GM19372 (cell line): Measurements from ENCODE around the gene CLDN15.

Experiments
- ATAC-seq: cut with Tn5 transposase; IDR thresholded peaks from one replicate; pipeline ENCODE4 v1.9.1; 2021; ENCODE audit warnings: mild to moderate bottlenecking, low read depth, moderate library complexity; ENCODE audit not compliant: unreplicated experiment

Gene CLDN15

DNA sequence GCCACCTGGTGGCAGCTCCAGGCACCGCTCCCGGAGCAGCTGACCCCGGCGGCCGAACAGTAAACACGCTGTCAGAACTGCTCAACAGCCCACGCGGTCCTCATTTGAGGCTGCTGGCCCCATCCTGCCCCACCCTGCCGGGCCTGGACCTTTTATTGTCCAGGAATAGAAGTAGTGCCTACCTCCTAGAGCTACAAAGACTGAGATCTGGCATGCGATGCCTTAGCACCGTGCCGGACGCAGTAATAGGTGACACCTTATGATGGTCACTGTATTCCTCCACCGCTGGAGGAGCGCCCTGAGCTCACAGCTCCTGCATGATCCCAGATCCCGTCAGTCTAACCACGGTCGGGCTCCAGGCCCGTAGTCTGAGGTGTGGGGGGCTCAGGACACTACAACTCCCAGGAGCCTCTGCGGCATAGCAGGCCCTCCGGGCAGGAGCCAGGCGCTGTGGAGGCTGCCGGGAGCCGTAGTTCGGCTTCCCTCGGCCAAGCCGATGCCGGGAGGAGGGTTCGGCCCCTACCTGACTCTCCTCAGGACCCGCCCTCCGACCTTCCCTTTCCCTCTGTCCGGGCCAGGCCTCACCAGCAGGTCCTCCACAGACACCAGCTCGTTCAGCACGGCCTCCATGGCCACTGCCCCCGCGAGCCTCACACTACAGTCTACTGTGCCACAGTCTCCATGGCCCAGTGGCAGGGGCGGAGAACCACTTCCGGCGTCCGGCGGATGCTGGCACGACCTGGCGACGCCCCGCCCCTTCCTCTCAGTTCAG, 7.0 kb upstream of the CLDN15 start, which contains the start of gene FIS1:
Gene FIS1 (minus strand): TSS at position 707 of the 772 bp plus-strand sequence. CDS start 77 bp downstream, at position 630.
- peak; percentile 90 for ATAC-seq

DNA sequence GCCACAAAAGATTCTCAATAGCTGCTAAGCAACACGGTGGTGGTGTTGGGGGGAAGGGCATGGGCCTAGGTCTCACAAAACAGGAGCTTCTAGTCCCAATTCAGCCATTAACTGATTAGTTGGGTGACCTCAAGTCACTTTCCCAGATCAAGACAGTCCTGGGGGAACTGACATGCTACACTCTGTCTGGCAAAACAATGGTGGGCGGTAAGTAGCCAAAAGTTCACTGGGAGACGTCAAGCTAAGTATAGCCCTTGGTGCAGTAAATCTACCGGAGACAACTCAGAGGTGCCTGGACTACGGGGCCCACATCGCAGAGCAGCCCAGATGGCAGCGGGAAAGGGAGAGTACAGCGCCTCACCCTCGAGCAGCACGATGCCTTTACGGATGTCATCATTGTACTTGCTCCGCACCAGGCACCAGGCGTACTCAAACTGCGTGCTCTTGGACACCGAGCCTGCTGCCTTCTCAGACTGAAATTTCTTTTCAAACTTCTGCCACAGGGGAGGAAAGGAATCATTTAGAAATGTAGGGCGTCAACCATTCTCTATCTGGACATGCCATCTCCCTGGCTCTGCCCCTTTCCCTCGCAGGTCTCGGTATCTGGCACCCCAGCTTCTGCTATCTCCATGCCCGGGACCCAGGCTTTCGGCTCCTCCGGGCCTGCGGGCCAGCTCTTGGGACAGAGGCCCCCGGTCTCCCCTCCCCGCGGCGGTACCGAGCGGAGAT, 6.2 kb upstream of the CLDN15 start:
- no peak for ATAC-seq

DNA sequence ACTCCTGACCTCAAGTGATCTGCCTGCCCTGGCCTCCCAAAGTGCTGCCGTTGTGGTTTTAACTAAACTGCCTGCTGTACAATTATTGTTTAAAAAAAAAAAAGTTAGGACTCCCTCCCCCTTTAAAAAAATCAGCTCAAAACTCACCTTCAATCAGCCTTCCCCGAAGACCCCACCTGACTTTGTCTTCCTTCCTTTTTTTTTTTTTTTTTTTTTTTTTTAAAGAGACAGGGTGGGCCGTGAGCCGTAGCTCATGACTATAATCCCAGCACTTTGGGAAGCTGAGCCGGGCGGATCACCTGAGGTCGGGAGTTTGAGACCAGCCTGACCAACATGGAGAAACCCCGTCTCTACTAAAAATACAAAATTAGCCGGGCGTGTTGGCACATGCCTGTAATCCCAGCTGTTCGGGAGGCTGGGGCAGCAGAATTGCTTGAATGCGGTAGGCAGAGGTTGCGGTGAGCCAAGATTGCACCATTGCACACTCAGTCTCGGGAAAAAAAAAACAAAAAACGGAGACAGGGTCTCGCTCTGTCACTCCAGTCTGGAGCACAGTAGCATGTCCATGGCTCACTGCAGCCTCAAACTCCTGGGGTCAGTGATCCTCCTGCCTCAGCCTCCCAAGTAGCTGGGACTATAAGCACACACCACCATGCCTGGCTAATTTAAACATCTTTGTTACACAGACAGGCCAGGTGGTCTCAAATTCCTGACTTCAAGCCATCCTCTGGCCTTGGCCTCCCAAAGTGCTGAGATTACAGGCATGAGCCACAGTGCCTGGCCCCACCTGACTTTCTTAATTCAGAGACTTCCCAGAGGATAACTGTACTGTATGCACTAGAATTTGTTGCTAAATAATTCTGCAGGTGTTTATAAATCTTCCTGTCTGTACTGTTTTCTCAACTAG, 4.1 kb upstream of the CLDN15 start:
- ATAC-seq = no peak

DNA sequence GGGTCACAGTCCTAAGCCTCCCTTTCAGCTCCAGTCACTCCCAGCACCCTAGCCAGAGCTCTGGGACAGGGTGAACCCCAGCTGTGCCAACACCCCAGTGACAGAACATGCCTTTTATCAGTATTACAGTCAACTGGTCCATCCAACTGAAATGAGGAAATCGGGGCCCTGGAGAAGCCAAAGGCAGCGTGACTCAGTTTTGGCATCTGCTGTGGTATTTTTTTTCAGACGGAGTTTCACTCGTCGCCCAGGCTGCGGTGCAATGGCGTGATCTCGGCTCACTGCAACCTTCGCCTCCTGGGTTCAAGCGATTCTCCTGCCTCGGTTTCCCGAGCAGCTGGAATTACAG, 3.4 kb upstream of the CLDN15 start:
- no peak for ATAC-seq

DNA sequence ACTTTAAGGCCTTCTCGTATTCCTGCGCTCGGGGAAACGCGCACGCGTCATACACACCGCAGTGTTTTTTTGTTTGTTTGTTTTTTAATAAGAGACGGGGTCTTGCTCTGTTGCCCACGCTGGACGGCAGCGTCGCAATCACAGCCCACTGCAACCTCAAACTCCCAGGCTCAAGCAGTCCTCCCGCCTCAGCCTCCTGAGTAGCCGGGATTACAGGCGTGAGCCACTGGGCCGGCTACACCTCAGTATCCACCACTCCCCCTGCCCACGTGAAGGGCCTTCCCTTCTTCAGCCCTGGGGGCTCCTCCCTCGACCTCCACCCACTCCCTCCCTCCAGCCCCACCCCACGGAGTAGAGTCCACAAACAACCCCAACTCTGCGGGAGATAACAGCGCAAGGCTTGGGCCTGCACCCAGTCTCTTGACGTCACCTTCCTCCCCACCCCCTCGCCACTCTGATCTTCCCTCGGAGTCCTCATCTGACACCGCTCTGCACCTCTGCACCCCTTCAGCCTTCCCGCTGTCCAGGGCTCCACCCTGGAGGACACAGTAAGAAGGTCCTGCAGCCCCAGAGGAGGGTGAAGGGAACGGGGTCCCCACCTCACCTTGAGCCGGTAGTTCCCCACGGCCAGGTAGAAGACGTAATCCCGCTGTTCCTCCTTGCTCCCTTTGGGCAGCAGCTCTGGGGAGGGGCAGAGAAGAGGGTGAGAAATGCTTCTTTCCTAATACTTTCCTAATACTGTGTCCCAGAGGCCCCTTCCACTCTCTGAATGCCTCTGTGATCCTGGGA, 2.8 kb upstream of the CLDN15 start:
- ATAC-seq = no peak

DNA sequence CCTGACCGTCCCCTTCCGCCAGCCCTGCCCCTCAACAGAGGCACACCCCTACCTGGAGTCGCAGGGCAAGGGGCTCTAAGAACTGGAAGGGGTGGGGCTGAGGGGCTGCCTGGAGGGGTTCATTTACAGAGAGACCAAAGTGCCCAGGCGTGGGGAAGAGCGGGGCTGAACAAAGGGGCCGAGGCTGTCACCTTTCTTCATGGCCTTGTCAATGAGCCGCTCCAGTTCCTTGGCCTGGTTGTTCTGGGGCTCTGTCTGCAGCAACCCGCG, 2.3 kb upstream of the CLDN15 start:
- ATAC-seq = no peak

DNA sequence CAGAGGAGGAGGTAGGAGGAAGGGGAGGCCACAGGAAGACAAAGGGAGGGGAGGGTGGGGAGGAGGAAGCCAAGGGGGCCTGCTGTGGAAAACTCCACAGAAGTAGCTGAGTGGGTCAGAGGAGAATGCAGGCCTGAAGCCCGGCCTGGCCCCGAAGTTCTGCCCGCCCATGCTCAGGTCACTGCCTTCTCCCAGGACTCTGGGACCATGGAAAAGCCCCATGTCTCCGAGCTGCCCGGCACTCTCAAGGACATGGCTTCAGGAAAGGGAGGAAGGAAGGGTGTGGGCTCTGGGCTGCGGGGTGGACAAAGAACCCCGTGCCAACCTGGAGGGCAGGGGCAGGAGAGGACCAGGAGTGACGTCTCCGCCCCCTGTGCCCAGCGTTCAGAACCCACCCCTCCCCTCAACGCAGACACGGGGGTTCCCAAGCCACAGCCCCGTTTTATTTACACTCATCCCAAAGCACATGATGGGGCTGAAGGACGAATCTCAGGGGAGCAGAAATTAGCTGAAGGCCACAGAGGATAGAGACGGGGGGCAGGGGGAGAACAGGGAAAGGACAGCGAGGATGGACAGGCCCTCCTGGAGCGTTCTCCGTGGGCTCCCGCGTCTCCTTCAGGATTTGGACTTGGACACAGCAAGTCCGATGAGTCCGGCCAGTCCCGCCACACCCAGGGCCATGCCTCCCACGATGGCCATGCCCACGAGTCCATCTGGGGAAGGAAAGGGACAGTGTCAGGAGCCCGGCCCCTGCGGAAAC, 1.8 kb upstream of the CLDN15 start:
- no peak for ATAC-seq

DNA sequence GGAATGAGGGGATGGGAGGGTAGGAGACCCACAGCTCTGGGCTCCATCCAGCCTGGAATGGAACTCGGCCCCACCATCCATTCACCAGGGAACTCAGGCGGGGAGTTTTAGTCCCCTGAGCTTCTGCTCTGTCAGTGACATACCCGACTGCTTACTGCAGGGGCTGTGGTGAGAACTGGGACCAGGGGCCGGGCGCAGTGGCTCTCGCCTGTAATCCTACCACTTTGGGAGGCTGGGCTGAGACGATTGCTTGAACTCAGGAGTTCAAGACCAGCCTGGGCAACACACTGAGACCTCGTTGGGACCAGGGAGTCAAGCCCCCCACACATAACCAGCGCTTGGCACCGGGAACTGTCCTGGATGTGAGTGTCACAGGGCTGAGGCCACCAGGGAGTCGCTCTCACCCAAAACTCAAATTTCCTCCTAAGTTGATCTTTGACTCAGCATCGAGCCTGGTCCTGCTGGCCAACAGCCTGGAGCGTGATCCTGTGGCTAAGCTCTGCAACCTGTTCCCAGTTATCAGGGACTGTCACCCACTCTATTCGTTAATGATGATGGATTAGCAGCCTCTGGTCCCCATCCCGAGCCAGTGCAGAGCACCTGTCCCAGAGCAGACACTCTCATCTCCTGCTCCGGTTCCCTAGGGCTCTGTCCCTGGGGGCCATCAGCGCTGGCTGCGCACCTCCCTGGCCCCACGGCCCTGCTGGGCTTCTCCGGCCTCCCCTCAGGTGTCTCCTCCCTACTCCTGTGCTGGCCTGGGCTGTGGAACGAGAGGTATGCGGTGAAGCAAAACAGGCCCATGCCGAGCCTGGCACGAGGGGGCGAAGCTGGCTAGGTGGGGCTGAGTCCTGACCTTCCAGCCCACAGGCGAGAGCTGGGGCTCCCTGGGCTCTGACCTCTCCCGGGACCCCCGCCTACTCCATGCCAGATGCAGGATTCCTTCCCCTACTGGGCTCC, 902 bp upstream of the CLDN15 start:
- no peak for ATAC-seq

DNA sequence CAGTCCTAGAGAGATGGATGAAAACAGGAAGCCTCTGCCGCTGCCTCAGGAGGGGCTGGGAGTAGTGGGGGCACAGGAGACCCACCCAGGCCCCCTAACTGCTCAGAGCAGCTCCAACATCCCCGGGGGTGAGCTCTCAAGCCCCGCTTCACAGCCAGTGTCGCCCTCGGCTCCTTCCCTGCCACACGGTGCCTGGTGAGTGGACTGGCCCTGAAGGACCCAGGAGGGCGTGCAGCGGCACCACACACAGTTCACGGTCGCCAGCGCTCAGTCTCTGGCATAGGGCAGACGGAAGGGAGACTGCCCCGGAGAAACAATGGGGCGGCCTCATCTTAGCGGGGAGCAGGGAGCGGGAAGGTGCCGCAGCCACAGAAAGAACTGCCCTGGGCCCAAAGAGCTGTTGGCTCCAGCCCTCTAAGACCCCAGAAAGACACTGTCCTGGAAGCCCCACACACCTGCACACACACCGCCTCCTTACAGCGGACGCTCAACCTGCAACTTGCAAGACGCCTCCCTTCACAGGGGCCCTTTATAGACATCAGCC, 1.2 kb downstream of the CLDN15 start:
- ATAC-seq = no peak

DNA sequence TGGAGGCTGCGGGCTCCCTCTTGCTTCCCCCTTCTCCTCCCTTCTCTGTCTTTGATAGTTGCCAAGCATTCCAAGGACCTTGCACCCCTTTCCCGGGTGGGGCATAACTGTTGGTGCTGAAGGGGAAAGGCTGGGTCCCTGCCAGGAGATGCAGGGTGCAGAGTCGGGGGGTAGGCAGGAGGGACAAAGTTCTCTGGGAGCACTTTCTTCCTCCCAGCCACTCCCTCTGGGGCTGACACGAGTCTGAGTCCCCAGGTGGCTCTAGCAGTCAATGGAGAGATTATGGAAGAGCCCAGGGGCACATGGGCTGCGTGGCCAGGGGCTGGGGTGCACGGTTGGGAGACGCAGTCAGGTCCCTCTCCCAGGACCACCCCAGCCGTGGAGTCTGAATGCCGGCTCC, 2.1 kb downstream of the CLDN15 start:
- no peak for ATAC-seq

DNA sequence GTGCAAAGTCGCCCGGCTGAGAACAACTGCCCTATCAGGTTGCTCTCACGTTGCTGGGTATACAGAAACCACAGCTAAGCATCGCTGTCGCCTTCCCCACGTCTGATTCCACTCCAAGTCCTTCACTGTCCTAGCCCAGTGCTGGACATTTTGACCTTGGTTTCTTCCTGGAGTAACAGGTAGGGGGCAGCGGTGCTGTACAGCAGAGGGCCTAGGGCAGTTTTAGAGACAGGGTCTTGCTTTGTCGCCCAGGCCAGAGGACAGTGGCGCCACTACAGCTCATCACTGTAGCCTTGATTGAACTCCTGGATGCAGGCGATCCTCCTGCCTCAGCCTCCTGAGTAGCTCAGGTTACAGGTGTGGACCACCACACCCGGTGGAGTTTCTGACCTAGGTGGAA, 2.6 kb downstream of the CLDN15 start:
- ATAC-seq = no peak

DNA sequence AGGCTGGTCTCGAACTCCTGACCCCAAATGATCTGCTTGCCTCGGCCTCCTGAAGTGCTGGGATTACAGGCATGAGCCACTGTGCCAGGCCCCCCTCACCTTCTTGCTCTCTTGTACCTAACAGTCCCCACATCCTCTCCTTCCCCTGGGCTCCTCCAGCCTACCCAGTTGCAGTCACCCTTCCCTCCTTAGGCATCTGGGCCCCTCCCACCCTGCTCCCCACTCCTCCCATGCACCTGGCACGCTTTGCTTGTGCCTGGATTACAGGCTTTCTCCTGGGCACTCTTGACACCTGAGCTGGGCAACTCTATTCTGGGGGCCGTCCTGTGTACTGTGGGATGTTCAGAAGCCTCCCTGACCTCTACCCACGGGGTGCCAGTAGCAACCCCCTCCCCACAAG, 3.0 kb downstream of the CLDN15 start:
- ATAC-seq = no peak

DNA sequence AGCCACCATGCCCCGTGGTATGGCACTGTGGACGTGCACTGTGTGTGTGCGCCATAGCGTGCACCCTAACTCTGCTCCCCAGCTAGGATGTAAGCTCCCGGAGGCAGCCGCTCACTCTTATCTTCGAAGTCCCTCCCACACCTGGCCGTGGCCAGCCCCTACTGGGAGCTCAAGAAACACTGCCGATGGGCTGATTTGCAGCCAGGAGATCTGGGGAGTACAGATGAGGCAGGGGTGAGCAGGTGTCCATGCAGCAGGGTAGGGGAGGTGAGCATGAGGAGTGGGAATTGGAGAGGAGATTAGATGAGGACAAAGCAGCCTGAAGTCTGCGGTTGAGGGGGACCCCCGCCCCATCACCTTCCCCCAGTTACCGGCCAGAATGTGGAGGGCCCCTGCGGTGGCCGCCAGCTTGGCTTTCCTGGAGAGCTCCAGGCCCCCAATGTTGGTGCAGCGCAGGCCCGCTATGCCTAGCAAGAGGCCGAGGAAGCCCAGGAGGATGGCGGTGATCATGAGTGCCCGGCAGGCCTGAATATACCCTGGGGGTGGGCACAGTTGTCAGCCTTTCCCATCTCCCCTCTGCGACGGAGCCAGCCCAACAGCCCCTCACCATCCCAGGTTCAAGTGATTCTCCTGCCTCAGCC, 3.6 kb downstream of the CLDN15 start:
- no peak for ATAC-seq

DNA sequence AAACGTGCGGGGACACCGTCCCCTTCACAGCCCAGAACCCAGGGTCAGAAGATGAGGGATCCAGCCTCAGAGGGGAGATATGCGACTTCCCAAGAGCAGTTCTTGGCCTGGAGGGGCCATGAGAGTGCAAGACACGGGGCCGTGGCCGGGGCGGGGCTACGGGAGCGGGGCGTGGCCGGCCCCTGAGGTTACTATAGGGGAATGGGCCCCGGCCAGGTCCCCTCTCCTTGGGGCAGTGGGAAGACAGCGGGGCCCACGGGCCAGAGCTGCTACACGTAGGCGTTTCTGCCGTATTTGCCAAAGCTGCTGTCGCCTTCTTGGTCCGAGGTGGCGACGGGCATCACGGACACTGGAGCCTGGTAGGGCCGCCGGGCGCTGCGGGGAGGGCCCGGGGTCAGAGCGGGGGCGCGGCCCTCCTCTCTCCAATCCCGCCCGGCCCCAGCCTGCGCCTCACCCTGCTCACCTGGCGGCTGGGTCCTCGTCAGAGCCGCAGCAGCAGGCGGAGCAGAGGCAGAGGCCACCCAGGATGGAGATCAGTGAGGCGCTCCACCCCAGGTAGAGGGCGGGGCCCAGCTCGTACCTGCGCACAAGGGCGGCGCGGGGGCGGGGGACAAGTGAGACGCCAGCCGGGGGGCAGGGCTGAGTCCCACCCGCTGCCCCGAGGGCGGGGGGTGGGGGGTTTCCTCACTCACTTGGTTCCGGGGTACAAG, 5.3 kb downstream of the CLDN15 start:
- no peak for ATAC-seq

DNA sequence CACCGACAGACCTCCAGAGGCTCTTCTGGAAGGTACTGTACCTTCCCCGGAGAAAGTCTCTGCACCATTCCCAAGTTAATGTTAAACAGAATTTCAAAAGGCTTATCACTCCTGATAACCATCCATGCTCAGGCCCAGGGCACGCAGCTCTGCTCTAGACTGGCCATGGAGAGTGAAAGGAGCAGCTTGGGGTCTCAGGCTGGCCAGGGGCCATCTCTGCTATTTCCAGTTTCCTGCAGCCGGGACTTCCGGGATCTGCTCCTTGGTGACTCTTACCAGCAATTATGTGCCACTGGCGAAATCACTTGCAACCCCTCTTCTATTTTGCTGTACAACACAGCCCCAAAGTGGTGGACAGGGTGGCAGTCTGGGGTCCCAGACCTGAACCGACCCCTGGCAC, 6.0 kb downstream of the CLDN15 start:
- ATAC-seq = no peak

DNA sequence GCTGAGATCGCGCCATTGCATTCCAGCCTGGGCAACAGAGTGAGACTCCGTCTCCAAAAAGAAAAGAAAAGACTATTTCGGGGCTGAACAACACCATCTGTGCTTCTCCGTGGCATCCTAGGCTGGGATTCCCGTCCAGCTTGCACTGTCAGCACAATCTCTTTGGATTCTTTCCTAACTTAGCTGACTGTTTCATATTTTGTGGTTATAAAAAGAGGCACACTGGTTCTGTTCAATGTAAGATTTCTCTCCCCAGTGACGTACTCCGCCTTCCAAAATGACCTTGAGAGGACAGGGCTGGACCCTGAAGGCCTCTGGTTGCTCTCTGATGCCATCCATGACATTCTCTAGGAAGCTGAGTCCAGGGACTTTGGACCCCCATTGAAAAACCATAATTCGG, 10.9 kb downstream of the CLDN15 start:
- ATAC-seq = no peak

DNA sequence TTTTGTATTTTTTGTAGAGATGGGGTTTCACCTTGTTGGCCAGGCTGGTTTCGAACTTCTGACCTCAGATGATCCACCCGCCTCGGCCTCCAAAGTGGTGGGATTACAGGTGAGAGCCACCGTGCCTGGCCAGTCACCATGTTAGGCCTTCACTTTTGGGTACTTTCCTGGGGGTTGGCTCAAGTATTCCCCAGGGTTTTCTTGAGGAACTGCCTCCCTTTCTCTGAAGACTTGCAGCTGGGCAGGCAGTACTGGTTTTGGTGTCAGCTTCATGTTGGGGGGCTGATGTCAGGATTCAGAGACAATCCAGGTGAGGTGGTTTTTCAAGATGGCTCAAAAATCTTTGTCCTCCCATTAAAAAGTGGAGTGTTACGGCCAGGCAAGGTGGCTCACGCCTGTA, 12.0 kb downstream of the CLDN15 start:
- no peak for ATAC-seq
